OCI-LY7 (cell line): ENCODE data around the gene ACYP2. TPM values are rescaled to one million over a fixed set of nuclear protein-coding genes. Genes with fewer than 3 reads are reported as not detected.
A peak's percentile ranks its signal among the peaks of the same experiment; 100 is the strongest.

Experiments
- BruUV-seq: library from RNA; stranded (reverse); fragments of 400-500 nt; replicated peaks from 2 replicates; lab custom pipeline; 2021; lab: Mats Ljungman, UMichigan
- CTCF ChIA-PET: fragments of 300-600 bp; sonication (Branson Sonifier 250); formaldehyde crosslinking; loops from one replicate; lab custom pipeline; 2022; ENCODE audit warnings: antibody characterized with exemption; ENCODE audit not compliant: unreplicated experiment; lab: Charles Lee
- POLR2A ChIA-PET: fragments of 300-600 bp; sonication (Branson Sonifier 250); formaldehyde crosslinking; loops from one replicate; lab custom pipeline; 2022; ENCODE audit warnings: antibody characterized with exemption; lab: Charles Lee
- DNase-seq: peaks from one replicate; pipeline ENCODE4 v3.0.0-alpha.2; 2015; ENCODE audit warnings: low spot score
- H2AFZ ChIP-seq: fragments of 200-600 bp; sonication (generic), shearing (Covaris generic); 2 replicates; pipeline ENCODE4 v1.6.1; 2014; ENCODE audit warnings: mild to moderate bottlenecking, antibody characterized with exemption, low read length, moderate library complexity
- H3K27ac ChIP-seq: fragments of 200-600 bp; sonication (generic); 2 replicates; pipeline ENCODE4 v1.5.1; 2014; ENCODE audit warnings: mixed run types, low read depth, mild to moderate bottlenecking, moderate library complexity, low read length, inconsistent platforms; ENCODE audit not compliant: poor library complexity, severe bottlenecking
- H3K36me3 ChIP-seq: fragments of 200-600 bp; sonication (generic); 2 replicates; pipeline ENCODE4 v1.6.1; 2014; ENCODE audit warnings: mild to moderate bottlenecking, antibody characterized with exemption, low read length, moderate library complexity, mixed read lengths; ENCODE audit not compliant: insufficient read depth
- H3K4me1 ChIP-seq: fragments of 200-600 bp; sonication (generic); 2 replicates; pipeline ENCODE4 v1.5.1; 2014; ENCODE audit warnings: mild to moderate bottlenecking, low read length; ENCODE audit not compliant: insufficient read depth, poor library complexity, severe bottlenecking
- H3K4me2 ChIP-seq: fragments of 200-600 bp; sonication (generic); 2 replicates; pipeline ENCODE4 v1.6.1; 2014; ENCODE audit warnings: mild to moderate bottlenecking, low read length
- H3K4me3 ChIP-seq: fragments of 200-600 bp; sonication (generic); 2 replicates; pipeline ENCODE4 v1.5.1; 2014; ENCODE audit warnings: mild to moderate bottlenecking, low read depth, low read length; ENCODE audit not compliant: poor library complexity, severe bottlenecking
- H3K79me2 ChIP-seq: fragments of 200-600 bp; sonication (generic); 2 replicates; pipeline ENCODE4 v1.6.1; 2016; ENCODE audit warnings: low read depth, mild to moderate bottlenecking, low read length, moderate library complexity, mixed read lengths; ENCODE audit not compliant: insufficient read depth
- H3K9me2 ChIP-seq: fragments of 200-600 bp; sonication (generic); 2 replicates; pipeline ENCODE4 v1.6.1; 2016; ENCODE audit warnings: mild to moderate bottlenecking, low read length, mixed read lengths; ENCODE audit not compliant: insufficient read depth
- H3K9me3 ChIP-seq: fragments of 200-600 bp; sonication (generic); 2 replicates; pipeline ENCODE4 v1.6.1; 2014; ENCODE audit warnings: mild to moderate bottlenecking, mixed run types, low read length, mixed read lengths
- H4K20me1 ChIP-seq: fragments of 200-600 bp; sonication (generic); 2 replicates; pipeline ENCODE4 v1.6.1; 2014; ENCODE audit warnings: mild to moderate bottlenecking, antibody characterized with exemption, low read length, moderate library complexity, mixed read lengths; ENCODE audit not compliant: insufficient read depth
- EZH2phosphoT487 ChIP-seq: fragments of 200-600 bp; sonication (generic); IDR thresholded peaks from 2 replicates; pipeline ENCODE4 v1.6.1; 2018; ENCODE audit warnings: low read depth, borderline replicate concordance, mild to moderate bottlenecking, mixed run types, antibody characterized with exemption, low read length, moderate library complexity, mixed read lengths
- intact Hi-C: fragments of 100-400 bp; cut with micrococcal nuclease; formaldehyde crosslinking; loops from one replicate; pipeline ENCODE4 v1.10.0; 2022; ENCODE audit not compliant: unreplicated experiment
- total RNA-seq, 2 experiments: library from RNA; depleted of rRNA in 1 of 2; stranded (reverse); fragments of >200 nt in 1 of 2; shearing (Covaris generic) in 1 of 2; gene quantifications; 2 replicates each; pipeline ENCODE4 v1.2.3, GENCODE V29; 2014 to 2022
- TF ChIP-seq, protein P1 (sequence below): fragments of 200-600 bp; sonication (generic); conservative IDR thresholded peaks from 2 replicates; pipeline ENCODE4 v1.5.1; 2014; ENCODE audit warnings: mild to moderate bottlenecking, antibody characterized with exemption, low read length, moderate library complexity, mixed read lengths

The ACYP2 gene
- total RNA-seq, 2 experiments from 2014 or later, result 18.7 to 20.6 TPM

GRCh38 chr2:54088719-54089118 lies 26.7 kb upstream of the ACYP2 start:
- intact Hi-C loops, result no loop called here
- H3K4me2 ChIP-seq, result peak overlapping the region; percentile 44; the same call in 1 of the 2 replicates
- no peaks in the 10 kb centered on the region for H3K9me2 ChIP-seq
- no peaks in the 10 kb centered on the region for H4K20me1 ChIP-seq
- TF ChIP-seq EZH2phosphoT487, result no peak
- TF ChIP-seq, protein P1, sequence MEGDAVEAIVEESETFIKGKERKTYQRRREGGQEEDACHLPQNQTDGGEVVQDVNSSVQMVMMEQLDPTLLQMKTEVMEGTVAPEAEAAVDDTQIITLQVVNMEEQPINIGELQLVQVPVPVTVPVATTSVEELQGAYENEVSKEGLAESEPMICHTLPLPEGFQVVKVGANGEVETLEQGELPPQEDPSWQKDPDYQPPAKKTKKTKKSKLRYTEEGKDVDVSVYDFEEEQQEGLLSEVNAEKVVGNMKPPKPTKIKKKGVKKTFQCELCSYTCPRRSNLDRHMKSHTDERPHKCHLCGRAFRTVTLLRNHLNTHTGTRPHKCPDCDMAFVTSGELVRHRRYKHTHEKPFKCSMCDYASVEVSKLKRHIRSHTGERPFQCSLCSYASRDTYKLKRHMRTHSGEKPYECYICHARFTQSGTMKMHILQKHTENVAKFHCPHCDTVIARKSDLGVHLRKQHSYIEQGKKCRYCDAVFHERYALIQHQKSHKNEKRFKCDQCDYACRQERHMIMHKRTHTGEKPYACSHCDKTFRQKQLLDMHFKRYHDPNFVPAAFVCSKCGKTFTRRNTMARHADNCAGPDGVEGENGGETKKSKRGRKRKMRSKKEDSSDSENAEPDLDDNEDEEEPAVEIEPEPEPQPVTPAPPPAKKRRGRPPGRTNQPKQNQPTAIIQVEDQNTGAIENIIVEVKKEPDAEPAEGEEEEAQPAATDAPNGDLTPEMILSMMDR, result no peak
- H3K79me2 ChIP-seq, result no peaks in the 10 kb centered on the region; the same call in 1 of the 2 replicates
- no peak overlapping the region for H3K4me3 ChIP-seq
- POLR2A ChIA-PET, result interaction anchor here (0.7 to 1.6 kb wide), 10 partner anchors 10 to 323 kb away, joined by 3 to 7 read pairs (median 4); no protein-coding TSS in a partner anchor
- no peak overlapping the region for H3K27ac ChIP-seq
- H3K4me1 ChIP-seq, result peaks cover 81% of the 10 kb centered on the region
- peaks cover 1% of the 10 kb centered on the region; the same call in 1 of the 2 replicates for H3K9me3 ChIP-seq
- H3K36me3 ChIP-seq, result no peaks in the 10 kb centered on the region; the same call in 1 of the 2 replicates
- peak overlapping the region; percentile 83; the same call in 1 of the 2 replicates for H2AFZ ChIP-seq
- DNase-seq, result no peak
- CTCF ChIA-PET, result interaction anchor here (0.7 to 1.1 kb wide), 3 partner anchors 13 to 119 kb away, joined by 3 to 4 read pairs (median 3); no protein-coding TSS in a partner anchor
- BruUV-seq, result no TSS peak

GRCh38 chr2:54090521-54091117 lies 24.8 kb upstream of the ACYP2 start:
- POLR2A ChIA-PET, result interaction anchor here (1.0 to 4.5 kb wide), 2 partner anchors 8 to 12 kb away, joined by 6 to 67 read pairs; no protein-coding TSS in a partner anchor
- H3K4me1 ChIP-seq, result peaks cover 74% of the 10 kb centered on the region
- H3K27ac ChIP-seq, result peak overlapping the region; percentile 11

More at GRCh38 chr2:54090521-54091117, 24.8 kb upstream of the ACYP2 start:
- H3K9me3 ChIP-seq, result peaks cover 9% of the 10 kb centered on the region; the same call in 1 of the 2 replicates
- no peaks in the 10 kb centered on the region; the same call in 1 of the 2 replicates for H3K79me2 ChIP-seq
- H2AFZ ChIP-seq, result peak overlapping the region; percentile 63; the same call in 1 of the 2 replicates
- no peaks in the 10 kb centered on the region for H4K20me1 ChIP-seq
- TF ChIP-seq, protein P1, result no peak
- no peak for TF ChIP-seq EZH2phosphoT487
- no peak for DNase-seq
- peak overlapping the region; percentile 39 for H3K4me2 ChIP-seq
- no peaks in the 10 kb centered on the region for H3K9me2 ChIP-seq
- H3K4me3 ChIP-seq, result no peak overlapping the region
- no peaks in the 10 kb centered on the region; the same call in 1 of the 2 replicates for H3K36me3 ChIP-seq
- CTCF ChIA-PET, result interaction anchor here (4.6 kb wide), 1 partner anchor 13 kb away, joined by 18 read pairs; no protein-coding TSS in a partner anchor
- intact Hi-C loops, result no loop called here
- BruUV-seq, result no TSS peak
